Muscle of back (tissue), 11 donors: ENCODE results near the gene S100A16. TPM values are rescaled to one million over a fixed set of nuclear protein-coding genes. Genes with fewer than 3 reads are reported as not detected.

Source experiments
- DNase-seq, 3 donors: peaks; one replicate each; pipeline versions ENCODE4 v3.0.0 to v3.0.0-alpha.2; 2013
- polyA plus RNA-seq, 10 donors: library from polyadenylated mRNA; unstranded; fragments of 120-200 nt; gene quantifications; one replicate each; pipeline ENCODE4 v1.2.1, GENCODE V29; 2013; ENCODE audit not compliant: insufficient read length in 10 of 10

S100A16 gene
- polyA plus RNA-seq, 10 donors, result 41.9 to 80.4 (median 56.6) TPM

DNA sequence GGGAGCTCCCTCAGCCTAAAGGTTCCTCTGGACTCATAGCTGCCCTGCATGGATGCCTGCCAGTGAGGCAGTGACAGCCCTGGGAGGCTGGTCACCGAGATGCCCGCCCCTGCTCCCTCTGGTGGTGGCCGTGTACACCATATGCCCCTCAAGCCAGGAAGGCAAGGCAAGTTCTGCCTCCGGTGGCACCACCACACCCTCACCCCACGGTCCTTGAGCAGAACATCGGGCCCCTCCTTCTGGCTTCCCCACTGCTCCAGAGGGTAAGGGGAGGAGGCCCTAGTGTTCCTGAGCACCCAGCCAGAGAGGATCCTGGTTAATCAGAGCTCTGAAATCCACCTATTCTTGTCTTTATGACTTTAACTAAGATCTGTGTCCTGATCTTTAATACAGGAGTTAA is 4.7 kb upstream of the S100A16 start:
- peak in 1 of 3 donors; percentile 64 for DNase-seq

DNA sequence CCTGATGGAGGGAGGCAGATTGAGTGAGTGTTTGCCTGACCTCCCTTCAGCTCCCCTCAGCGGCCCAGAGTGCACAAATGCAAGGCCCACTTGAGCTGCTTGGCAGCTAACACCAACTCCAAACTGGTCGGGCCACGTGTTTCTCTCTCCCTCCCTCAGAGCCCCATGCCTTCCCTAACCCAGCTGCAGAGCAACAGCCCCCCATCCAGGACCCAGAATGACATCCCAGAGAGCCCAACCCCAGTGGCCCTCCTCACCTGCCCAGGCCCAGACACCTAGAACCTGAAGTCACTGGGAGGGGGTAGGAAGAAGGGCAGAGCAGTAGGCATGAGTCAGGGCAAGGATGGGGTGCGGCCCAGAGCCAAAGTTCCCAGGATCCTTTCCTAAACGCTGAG is 4.0 kb upstream of the S100A16 start:
- no peak for DNase-seq

DNA sequence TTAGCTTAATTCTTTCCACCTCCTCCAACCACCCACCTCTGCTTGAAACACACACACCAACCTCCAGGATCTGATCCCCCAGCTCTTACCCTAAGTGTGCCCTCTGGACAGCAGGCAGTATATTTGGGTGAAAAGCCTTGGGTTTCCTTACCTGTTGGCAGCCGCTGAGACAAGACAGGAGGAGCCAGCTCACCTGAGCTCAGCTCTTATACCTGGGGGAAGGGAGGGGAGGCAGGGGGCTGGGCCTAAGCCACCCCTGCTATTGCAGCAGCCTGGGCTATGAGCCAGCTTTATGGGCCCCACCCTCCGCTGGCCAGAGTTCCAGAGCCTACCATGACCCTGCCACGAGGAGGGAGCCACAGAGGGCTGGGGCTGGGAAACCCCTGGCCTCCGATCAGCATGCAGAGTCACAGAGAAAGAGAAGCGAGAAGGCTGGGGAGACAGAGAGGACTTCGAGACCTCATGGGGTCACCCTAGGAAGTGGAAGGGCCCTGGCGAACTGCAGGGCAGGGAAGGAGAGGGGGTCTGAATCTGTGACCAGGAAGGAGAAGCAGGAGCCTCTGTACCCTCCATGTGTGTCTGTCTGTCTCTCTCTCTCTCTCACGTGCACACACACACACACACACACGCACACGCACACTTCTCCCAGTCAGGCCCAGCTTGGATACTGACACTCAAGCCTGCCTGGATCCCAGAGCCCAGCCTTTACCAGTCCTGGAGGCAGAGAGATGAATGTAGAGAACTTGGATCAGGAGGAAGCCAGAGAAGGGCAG is 3.4 kb upstream of the S100A16 start, which contains the start of gene S100A14:
S100A14 (minus strand) TSS at position 182 of the 773 bp plus-strand sequence. CDS start 467 bp downstream, outside the sequence.
- DNase-seq, result no peak

DNA sequence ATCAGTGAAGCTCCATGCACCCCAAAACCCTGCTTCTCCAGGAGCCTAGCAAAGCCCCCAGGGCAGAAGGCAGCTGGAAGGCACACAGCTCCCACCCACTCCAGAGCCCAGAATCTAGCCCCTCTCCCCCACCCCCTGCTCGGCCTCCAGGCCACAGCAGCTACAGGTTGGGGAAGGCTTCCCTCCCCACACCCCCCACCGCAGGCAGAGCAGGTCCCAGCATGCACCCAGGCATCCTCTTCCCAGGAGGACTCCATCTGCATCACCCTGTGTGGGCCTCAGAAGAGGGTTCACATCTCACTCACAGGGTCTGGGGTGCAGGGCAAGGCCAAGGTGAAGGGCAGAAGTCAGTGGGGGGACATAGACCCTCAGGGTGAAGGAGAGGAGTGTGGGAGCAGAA is 2.5 kb upstream of the S100A16 start:
- DNase-seq, result no peak

DNA sequence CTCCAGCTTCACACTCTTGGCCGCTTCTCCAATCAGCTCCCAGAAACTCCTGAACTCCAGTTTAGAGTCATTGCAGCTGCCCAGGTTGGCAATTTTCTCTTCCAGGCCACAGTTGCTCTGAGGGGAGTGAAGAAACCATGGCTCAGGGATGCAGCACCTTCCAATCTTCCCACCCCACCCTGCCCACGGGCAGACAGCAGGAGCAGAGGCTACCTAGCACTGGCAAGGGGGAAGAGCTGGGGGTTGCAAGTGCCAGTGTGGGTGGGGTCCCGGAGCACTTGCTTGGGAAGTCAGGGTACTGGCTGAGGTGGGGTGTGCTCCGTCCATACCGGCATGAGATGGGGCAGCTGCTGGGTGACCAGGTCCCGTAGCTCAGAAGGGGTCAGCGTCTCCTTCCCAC is 2.0 kb upstream of the S100A16 start:
- DNase-seq, result no peak

DNA sequence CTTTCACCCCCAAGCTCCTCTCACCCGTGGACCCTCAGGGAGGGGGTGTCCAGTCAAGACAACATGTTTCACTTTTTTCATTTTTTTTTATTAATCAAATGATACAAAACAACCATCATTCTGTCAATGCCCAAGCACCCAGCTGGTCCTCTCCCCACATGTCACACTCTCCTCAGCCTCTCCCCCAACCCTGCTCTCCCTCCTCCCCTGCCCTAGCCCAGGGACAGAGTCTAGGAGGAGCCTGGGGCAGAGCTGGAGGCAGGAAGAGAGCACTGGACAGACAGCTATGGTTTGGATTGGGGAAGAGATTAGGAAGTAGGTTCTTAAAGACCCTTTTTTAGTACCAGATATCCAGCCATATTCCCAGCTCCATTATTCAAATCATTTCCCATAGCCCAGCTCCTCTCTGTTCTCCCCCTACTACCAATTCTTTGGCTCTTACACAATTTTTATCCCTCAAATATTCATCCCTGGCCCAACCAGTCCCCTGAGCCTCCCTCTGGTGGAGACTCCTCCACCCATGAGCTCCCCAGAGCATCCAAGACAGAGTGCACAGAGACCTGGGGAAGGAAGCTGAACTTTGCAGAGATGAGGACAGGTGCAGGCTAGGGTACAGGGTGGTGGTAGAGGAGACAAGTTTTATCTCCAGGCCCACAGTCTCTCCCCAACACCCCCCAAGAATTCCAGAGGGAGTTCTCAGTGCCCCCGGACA is 1.4 kb upstream of the S100A16 start:
- DNase-seq, result no peak

DNA sequence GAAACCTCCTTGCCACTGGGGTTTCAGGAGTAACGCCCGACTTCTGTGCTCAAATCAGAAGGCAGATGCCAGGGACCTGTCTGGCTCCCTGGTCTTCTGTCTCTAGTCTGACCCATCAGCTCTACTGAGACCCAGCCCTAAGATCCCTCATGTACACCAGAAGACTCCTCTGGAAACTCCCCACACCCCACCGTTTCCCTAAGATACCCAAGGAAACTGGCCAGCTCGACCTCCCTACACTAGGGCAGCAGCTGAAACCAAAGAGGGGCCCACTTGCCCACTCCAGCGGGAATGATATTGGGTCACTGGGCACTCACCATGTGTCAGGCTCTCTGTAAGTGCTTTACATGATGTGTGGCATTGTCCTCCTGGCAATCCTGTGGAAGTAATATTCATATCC is 469 bp upstream of the S100A16 start:
- DNase-seq, result no peak

DNA sequence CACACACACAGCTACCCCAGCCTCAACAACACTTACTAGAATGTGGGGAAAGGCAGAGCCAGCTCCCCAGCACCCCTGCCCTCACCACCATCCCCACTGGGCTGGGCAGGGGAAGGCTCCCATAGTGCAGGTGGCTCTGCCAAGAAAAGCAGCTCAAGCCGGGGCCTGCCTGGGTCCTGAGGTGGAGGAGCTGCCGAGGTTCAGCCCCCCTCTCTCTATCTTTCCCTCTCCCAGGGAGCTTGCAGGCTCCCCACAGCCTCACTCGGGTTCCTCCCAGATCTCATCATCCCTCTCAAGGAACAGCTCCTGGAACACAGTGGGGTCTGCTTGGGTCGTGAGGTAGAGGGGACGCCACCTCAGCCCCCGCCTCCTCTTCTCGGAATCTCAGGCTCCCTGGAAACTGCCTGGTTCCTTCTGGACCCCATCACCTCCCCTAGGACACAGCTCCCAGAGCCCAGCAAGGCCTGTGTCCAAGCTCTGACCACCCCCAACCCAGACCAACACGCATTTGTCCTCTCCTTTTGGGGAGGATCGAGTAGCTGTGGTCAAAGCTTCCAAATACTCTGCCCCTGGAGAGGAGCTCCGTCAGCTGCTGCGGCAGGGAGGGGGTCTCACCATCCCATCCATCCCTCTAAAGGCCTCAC is 704 bp downstream of the S100A16 start:
- peak in 1 of 3 donors; percentile 78 for DNase-seq

DNA sequence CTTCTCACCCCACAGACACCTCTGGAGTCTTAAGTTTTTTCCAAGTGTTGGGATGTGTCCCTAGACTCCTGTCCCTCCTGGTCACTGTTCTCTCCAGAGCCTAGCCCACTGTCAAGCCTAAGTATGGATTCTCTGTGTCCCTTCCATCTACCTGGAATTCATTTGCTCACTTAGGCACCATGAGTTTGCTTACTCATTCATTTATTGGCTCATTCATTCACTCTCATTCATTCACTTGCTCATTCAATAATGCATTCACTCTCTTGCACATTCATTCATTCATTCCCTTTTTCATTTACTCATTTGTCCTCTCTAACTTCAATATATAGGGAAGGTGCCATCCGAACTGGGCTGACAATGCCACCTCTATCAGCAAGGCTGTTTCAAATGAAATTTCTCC is 1.6 kb downstream of the S100A16 start:
- no peak for DNase-seq

DNA sequence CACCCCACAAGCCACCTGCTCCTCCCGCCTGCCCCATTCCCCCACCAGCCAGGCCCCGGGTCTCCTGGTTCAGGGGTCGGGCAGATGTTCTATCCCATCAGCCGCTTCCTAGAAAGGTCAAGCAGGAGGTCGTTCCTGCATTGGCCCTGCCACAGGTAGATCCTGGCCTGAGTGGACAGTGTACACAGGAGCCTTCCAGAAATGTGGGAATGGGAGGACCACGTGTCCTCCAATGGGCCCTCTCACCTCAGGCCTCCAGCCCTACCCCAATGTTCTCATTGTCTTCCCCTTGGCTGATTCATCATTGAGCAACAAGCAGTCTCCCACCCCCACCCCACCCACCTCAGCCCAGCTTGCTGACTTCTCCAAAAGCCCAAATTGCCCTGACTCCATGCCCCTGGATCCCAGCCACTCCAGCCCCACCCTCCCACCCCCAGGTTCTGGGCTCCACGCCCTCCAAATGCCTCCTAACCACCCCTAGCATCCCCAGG is 2.1 kb downstream of the S100A16 start:
- no peak for DNase-seq

DNA sequence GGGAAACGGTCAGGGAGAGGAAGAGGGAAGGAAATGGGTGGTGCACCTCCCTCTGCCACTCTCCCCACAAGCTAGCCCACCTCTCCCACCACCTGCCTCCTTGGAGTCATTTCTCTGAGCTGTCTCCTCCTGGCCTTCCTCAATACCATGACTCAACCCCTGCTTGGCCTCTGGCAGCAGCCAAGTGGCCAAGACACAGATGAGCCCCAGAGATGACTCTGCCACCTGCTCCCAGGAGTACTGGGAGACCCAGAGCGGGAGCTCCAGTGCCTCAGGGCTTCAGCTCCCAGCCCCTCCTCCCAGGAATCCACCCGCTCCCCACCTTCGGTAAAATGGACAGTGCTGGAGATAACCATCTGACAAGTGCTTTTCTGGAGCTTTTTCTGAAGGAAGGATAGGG is 2.6 kb downstream of the S100A16 start:
- DNase-seq, result no peak

DNA sequence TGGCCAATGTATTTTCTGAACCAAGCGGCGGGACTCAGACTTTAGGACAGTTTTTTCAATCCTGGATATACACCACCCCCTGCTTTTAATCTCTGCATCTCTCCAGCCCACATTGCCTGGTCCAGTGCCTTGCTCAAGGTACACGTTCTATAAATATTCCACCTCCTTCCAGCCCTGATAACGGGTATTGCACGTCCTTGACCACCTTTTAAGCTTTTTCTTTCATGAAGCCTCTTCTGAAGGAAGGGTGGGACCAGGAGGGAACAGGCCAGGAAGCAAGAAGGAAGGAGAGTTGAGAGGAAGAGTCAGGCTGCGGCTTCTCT is 3.4 kb downstream of the S100A16 start:
- no peak for DNase-seq

DNA sequence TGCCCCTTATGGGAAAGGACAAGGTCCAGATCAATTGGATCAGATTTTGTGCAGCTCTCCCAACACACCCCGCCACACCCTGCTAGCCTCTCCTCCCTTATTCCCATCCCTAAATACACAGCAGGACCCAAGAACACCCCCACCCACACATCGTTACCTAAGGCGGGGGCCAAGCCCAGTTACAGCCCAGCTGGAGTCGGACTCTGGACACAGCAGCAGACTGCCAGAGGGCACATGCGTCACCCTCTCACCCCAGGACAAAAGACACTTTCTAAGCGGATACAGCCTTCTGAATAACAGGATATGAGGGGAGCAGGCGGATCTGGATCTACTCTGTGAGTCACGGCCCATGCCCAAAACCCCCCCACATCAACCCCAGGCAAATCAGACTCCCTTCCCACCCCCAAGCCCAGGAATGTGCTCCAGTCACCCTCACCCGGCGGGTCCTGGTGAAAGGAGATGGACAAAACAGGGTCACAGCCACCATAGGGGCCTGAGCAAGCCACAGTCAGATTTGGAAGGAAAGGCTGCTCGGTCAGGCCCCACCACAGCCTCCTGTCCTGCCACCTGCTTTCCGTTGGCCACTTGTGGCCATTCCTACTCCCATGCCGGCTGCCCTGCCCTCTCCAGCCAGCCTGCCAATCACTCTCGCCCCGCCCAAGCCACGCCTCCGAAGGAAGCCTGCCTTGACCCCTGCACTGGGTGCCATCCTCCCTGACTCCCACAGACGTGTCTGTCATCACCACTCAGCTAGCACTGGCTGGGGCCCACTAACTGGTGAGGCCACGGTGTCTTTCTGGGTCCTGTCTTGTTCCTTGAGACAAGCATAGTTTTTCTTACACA is 4.0 kb downstream of the S100A16 start:
- DNase-seq, result peak in 2 of 3 donors; percentile 61 to 71

DNA sequence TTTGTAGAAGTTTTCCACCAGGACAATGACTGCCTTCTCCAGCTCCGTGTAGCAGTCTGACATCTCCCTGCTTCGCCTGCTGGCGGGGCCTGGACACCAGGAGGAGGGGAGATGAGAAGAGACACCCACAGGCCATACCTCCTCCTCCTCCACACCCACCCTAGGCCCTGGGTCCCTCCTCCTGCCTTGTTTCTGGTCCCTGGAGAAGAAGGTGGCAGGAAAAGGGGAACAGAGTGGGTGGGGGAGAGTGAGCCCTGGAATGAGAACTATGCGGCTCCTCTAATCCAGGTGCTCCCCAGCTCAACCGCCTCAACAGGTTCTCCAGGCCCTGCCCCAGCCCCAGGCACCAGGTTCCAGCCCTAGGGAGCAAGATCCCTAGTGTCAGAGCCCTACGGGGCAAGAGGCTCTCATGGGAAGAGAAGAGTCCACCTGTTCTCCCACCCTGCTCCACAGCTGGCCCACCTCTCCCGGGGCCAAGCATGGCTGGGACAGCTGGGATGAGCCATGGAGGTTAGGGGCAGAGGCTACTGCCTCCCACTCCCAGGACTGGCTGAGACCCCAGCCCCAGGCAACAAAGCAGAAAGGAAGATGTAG is 4.8 kb downstream of the S100A16 start:
- DNase-seq, result no peak

DNA sequence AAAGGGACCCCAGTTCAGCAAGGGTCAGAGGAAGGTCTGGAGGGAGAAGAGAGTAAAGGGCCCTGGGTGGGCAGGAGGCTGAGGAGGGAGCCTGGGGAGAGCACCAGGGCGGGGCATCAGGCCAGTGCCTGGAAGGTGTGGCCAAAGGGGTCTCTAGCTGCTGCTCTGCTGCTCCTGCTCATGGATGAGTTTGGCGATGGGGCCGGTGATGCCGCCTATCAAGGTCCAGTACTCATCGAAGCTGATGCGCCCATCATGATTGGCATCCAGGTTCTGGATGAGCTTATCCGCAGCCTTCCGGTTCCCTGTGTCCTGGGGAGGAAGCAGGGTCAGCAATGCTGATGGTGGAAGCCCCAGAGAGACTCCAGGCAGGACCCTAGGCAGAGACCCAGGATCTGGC is 5.6 kb downstream of the S100A16 start:
- no peak for DNase-seq

DNA sequence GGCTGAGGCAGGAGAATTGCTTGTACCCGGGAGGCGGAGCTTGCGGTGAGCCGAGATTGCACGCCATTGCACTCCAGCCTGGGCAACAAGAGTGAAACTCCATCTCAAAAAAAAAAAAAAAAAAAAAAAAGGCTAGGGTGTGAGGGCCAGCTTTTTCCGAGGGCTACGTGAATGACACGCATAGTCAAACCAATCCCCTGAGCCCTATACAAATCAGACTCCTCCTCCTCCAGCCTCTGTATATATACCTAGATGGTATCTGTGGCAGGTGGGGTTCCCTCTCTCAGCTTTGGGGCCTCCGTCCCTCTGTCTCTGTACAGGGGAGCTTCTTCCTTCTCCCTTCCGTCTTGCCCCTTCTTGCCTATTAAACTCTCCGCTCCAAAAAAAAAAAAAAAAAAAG is 6.7 kb downstream of the S100A16 start:
- DNase-seq, result no peak

DNA sequence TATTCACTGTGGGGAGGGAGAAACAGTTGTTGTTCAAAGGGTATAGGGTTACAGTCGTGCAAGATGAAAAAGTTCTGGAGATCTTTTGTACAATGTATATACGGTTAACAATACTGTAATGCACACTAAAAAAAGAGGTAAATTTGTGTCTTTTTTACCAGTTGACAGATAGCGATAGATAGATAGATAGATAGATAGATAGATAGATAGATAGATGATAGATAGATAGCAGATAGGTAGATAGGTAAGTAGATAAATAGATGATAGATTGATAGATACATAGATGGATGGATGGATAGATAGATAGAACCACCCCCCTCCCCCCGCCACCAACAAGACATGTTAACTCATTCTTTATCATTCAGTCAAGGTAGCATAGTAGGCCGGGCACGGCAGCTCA is 10.2 kb downstream of the S100A16 start:
- no peak for DNase-seq

DNA sequence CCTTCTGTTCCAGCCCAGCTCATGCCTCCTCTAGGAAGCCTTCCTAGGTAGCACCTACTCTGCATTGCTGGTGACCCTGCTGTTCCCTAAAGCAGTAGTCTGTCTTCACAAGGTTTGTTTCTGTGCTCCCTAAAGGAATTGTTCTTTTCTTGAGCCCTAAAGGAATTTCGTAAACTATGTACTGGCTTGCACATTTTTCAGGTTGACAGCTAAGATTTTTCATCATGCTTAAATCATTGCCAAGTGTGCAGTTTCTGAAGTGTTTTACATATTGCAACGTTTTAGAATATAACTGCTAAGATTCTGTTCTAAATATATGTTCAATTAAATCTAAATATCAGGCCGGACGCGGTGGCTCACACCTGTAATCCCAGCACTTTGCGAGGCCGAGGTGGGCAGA is 13.1 kb downstream of the S100A16 start:
- DNase-seq, result no peak

DNA sequence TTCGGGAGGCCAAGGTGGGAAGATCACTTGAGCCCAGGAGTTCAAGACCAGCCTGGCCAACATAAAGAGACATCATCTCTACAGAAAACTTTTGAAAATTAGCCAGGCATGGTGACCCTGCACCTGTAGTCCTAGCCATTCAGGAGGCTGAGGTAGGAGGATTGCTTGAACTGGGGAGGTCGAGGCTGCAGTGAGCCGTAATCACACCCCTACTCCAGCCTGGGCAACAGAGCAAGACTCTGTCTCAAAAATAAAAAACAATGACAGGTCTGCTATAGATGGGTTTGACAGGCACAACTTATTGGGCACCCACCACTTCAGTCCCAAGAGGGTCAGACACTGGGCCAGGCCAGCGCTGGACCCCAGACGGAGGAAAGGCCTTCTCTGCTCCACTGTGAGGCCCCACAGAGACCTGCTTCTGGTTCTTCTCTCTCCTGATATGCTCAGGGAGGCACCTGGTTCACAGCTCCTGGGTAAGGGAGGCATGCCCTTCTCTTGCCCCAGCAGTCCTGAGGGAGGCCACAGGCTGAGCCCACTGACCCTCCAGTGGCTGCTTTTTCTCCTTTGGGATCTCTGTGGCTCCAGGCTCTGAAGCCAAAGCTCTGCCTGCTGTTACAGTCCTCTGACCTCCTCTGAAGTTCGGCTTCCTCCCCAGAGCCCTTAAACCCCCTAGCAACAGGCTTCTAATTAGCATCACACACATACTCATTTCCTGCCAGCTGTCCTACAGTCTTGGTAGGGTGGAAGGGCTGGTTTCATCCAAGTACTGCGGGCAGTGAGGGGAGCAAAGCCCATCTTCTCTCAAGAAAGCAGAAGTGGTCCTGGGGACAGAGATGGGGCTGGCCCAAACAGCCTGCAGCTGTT is 14.4 kb downstream of the S100A16 start:
- DNase-seq, result peak in 2 of 3 donors; percentile 30 to 60

DNA sequence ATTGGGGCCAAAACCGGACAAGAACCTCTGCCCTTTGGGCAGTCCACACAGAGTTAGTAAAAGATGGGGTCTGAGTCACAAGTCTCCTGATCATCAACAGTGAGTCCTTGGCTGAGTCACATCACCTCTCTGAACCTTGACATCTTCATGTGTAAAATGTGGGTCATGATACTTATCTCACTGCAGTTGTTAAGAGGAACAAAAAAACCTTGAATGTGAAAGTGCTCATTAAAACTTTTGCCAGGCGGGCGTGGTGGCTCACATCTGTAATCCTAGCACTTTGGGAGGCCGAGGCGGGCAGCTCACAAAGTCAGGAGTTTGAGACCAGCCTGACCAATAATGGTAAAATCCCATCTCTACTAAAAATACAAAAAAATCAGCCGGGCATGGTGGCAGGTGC is 15.7 kb downstream of the S100A16 start:
- no peak for DNase-seq
